GM23338 (cell line): ENCODE measurements around the gene SUGP1.

ENCODE experiments used
- CREB1 ChIP-seq: fragments of 250-450 bp; sonication (Bioruptor Pico); IDR thresholded peaks from 2 replicates; pipeline ENCODE4 v1.5.0; 2020; ENCODE audit warnings: low read depth, mild to moderate bottlenecking, moderate library complexity
- EZH2 ChIP-seq: fragments of 200-600 bp; sonication (generic); IDR thresholded peaks from one replicate; pipeline ENCODE4 v1.8.0; 2017; ENCODE audit warnings: antibody characterized with exemption, mild to moderate bottlenecking, low read depth; ENCODE audit not compliant: unreplicated experiment
- EZH2phosphoT487 ChIP-seq: fragments of 200-600 bp; sonication (generic); IDR thresholded peaks from one replicate; pipeline ENCODE4 v1.8.1; 2018; ENCODE audit warnings: antibody characterized with exemption; ENCODE audit not compliant: unreplicated experiment
- JUNB ChIP-seq: IDR thresholded peaks from one replicate; pipeline ENCODE4 v1.6.1; 2016; ENCODE audit warnings: antibody characterized with exemption; ENCODE audit not compliant: unreplicated experiment
- NANOG ChIP-seq: IDR thresholded peaks from 2 replicates; pipeline ENCODE4 v1.6.1; 2016; ENCODE audit warnings: antibody characterized with exemption, borderline replicate concordance
- POLR2AphosphoS5 ChIP-seq: IDR thresholded peaks from 2 replicates; pipeline ENCODE4 v1.6.1; 2016; ENCODE audit warnings: antibody characterized with exemption, low read depth
- STAT1 ChIP-seq: IDR thresholded peaks from one replicate; pipeline ENCODE4 v1.6.1; 2016; ENCODE audit warnings: antibody characterized with exemption; ENCODE audit not compliant: unreplicated experiment
- ZNF114 ChIP-seq: fragments of 250-450 bp; sonication (Bioruptor Pico); IDR thresholded peaks from 2 replicates; pipeline ENCODE4 v1.5.0; 2020; ENCODE audit warnings: mild to moderate bottlenecking, moderate library complexity
- TF ChIP-seq, protein P1 (sequence below), 2 experiments: fragments of 200-600 bp in 1 of 2; sonication (generic) in 1 of 2; conservative IDR thresholded peaks; 2 replicates each; pipeline versions ENCODE4 v1.5.1 to v1.6.1; 2016 to 2017; ENCODE audit warnings: antibody characterized with exemption in 2 of 2, low read depth in 2 of 2, mild to moderate bottlenecking in 2 of 2, moderate library complexity in 1 of 2
- TF ChIP-seq, protein P2 (sequence below): IDR thresholded peaks from one replicate; pipeline ENCODE4 v1.6.1; 2018; ENCODE audit warnings: antibody characterized with exemption; ENCODE audit not compliant: unreplicated experiment
- TF ChIP-seq, protein P3 (sequence below): fragments of 250-450 bp; sonication (Bioruptor Pico); IDR thresholded peaks from 2 replicates; pipeline ENCODE4 v1.5.0; 2020; ENCODE audit warnings: mild to moderate bottlenecking, moderate library complexity

DNA sequence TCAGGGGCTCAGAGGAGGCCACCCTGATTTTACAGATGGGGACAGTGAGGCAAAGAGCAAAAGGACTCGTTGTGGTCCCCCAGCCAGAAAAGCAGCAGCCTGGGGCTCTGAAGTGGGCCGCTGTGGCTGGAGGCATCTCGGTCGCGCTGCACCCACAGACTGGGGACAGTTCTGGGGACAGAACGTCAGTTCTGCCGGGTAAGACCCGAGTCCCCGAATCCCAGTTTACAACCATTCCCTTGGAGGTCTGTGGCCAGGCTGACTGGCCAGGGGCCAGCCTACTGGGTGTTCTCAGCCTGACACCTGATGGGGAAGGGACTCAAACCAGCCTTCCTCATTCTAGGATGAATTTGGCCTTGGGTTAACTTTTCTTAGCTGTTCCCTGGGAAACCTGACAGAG lies 14.1 kb downstream of the SUGP1 start:
- TF ChIP-seq, protein P1, sequence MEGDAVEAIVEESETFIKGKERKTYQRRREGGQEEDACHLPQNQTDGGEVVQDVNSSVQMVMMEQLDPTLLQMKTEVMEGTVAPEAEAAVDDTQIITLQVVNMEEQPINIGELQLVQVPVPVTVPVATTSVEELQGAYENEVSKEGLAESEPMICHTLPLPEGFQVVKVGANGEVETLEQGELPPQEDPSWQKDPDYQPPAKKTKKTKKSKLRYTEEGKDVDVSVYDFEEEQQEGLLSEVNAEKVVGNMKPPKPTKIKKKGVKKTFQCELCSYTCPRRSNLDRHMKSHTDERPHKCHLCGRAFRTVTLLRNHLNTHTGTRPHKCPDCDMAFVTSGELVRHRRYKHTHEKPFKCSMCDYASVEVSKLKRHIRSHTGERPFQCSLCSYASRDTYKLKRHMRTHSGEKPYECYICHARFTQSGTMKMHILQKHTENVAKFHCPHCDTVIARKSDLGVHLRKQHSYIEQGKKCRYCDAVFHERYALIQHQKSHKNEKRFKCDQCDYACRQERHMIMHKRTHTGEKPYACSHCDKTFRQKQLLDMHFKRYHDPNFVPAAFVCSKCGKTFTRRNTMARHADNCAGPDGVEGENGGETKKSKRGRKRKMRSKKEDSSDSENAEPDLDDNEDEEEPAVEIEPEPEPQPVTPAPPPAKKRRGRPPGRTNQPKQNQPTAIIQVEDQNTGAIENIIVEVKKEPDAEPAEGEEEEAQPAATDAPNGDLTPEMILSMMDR (conservative IDR thresholded peaks at IDR 0.05; ENCODE audit: low read depth in 2 of 2) = no peak
- TF ChIP-seq, protein P2, sequence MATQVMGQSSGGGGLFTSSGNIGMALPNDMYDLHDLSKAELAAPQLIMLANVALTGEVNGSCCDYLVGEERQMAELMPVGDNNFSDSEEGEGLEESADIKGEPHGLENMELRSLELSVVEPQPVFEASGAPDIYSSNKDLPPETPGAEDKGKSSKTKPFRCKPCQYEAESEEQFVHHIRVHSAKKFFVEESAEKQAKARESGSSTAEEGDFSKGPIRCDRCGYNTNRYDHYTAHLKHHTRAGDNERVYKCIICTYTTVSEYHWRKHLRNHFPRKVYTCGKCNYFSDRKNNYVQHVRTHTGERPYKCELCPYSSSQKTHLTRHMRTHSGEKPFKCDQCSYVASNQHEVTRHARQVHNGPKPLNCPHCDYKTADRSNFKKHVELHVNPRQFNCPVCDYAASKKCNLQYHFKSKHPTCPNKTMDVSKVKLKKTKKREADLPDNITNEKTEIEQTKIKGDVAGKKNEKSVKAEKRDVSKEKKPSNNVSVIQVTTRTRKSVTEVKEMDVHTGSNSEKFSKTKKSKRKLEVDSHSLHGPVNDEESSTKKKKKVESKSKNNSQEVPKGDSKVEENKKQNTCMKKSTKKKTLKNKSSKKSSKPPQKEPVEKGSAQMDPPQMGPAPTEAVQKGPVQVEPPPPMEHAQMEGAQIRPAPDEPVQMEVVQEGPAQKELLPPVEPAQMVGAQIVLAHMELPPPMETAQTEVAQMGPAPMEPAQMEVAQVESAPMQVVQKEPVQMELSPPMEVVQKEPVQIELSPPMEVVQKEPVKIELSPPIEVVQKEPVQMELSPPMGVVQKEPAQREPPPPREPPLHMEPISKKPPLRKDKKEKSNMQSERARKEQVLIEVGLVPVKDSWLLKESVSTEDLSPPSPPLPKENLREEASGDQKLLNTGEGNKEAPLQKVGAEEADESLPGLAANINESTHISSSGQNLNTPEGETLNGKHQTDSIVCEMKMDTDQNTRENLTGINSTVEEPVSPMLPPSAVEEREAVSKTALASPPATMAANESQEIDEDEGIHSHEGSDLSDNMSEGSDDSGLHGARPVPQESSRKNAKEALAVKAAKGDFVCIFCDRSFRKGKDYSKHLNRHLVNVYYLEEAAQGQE = no peak
- TF ChIP-seq EZH2 (no peak), POLR2AphosphoS5 (no peak), EZH2phosphoT487 (no peak), CREB1 (no peak), NANOG (no peak), JUNB (no peak), ZNF114 (no peak), STAT1 (no peak)
- TF ChIP-seq, protein P3, sequence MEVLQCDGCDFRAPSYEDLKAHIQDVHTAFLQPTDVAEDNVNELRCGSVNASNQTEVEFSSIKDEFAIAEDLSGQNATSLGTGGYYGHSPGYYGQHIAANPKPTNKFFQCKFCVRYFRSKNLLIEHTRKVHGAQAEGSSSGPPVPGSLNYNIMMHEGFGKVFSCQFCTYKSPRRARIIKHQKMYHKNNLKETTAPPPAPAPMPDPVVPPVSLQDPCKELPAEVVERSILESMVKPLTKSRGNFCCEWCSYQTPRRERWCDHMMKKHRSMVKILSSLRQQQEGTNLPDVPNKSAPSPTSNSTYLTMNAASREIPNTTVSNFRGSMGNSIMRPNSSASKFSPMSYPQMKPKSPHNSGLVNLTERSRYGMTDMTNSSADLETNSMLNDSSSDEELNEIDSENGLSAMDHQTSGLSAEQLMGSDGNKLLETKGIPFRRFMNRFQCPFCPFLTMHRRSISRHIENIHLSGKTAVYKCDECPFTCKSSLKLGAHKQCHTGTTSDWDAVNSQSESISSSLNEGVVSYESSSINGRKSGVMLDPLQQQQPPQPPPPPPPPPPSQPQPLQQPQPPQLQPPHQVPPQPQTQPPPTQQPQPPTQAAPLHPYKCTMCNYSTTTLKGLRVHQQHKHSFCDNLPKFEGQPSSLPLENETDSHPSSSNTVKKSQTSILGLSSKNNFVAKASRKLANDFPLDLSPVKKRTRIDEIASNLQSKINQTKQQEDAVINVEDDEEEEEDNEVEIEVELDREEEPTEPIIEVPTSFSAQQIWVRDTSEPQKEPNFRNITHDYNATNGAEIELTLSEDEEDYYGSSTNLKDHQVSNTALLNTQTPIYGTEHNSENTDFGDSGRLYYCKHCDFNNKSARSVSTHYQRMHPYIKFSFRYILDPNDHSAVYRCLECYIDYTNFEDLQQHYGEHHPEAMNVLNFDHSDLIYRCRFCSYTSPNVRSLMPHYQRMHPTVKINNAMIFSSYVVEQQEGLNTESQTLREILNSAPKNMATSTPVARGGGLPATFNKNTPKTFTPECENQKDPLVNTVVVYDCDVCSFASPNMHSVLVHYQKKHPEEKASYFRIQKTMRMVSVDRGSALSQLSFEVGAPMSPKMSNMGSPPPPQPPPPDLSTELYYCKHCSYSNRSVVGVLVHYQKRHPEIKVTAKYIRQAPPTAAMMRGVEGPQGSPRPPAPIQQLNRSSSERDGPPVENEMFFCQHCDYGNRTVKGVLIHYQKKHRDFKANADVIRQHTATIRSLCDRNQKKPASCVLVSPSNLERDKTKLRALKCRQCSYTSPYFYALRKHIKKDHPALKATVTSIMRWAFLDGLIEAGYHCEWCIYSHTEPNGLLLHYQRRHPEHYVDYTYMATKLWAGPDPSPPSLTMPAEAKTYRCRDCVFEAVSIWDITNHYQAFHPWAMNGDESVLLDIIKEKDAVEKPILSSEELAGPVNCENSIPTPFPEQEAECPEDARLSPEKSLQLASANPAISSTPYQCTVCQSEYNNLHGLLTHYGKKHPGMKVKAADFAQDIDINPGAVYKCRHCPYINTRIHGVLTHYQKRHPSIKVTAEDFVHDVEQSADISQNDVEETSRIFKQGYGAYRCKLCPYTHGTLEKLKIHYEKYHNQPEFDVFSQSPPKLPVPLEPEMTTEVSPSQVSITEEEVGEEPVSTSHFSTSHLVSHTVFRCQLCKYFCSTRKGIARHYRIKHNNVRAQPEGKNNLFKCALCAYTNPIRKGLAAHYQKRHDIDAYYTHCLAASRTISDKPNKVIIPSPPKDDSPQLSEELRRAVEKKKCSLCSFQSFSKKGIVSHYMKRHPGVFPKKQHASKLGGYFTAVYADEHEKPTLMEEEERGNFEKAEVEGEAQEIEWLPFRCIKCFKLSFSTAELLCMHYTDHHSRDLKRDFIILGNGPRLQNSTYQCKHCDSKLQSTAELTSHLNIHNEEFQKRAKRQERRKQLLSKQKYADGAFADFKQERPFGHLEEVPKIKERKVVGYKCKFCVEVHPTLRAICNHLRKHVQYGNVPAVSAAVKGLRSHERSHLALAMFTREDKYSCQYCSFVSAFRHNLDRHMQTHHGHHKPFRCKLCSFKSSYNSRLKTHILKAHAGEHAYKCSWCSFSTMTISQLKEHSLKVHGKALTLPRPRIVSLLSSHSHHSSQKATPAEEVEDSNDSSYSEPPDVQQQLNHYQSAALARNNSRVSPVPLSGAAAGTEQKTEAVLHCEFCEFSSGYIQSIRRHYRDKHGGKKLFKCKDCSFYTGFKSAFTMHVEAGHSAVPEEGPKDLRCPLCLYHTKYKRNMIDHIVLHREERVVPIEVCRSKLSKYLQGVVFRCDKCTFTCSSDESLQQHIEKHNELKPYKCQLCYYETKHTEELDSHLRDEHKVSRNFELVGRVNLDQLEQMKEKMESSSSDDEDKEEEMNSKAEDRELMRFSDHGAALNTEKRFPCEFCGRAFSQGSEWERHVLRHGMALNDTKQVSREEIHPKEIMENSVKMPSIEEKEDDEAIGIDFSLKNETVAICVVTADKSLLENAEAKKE (CRISPR knock-in tag) = no peak
